ENCODE measurements around the gene TMEM30A.

Gene TMEM30A

GRCh38 chr6:75262716-75263400 lies 21.7 kb downstream of the TMEM30A start:
- no peak for DNase-seq (ENCODE audit: low read depth)

- DNase-seq (ENCODE audit: low read depth): no peak
These were observed 23.3 kb downstream of the TMEM30A start for GRCh38 chr6:75261299-75261698.

- DNase-seq (ENCODE audit: low read depth): no peak
These were observed 27.1 kb downstream of the TMEM30A start for GRCh38 chr6:75257343-75258087.

GRCh38 chr6:75250552-75250951 lies 34.0 kb downstream of the TMEM30A start:
- DNase-seq (ENCODE audit: low read depth): no peak

- no peak for DNase-seq (ENCODE audit: low read depth)
These were observed 34.8 kb downstream of the TMEM30A start for GRCh38 chr6:75249837-75250236.

- no peak for DNase-seq (ENCODE audit: low read depth)
These were observed 38.2 kb downstream of the TMEM30A start for GRCh38 chr6:75246386-75246785.

- DNase-seq (ENCODE audit: low read depth): peak; percentile 17
These were observed 40.5 kb downstream of the TMEM30A start for GRCh38 chr6:75244063-75244584.

- peak; percentile 98 for DNase-seq (ENCODE audit: low read depth)
These were observed 41.1 kb downstream of the TMEM30A start, which contains the start of gene COX7A2 for GRCh38 chr6:75243333-75244062. Gene COX7A2, minus strand, starts transcription at chr6:75243801. Its CDS starts 67 bp downstream, at chr6:75243734.

- DNase-seq (ENCODE audit: low read depth): no peak
These were observed 48.0 kb downstream of the TMEM30A start for GRCh38 chr6:75236630-75237029.

GRCh38 chr6:75235271-75235670 lies 49.3 kb downstream of the TMEM30A start:
- DNase-seq (ENCODE audit: low read depth): no peak

- no peak for DNase-seq (ENCODE audit: low read depth)
These were observed 50.3 kb downstream of the TMEM30A start for GRCh38 chr6:75234126-75234865.

GRCh38 chr6:75233092-75233615 lies 51.4 kb downstream of the TMEM30A start:
- DNase-seq (ENCODE audit: low read depth): no peak

GRCh38 chr6:75230484-75231325 lies 53.9 kb downstream of the TMEM30A start:
- peak; percentile 67 for DNase-seq (ENCODE audit: low read depth)

GRCh38 chr6:75224303-75224926 lies 60.2 kb downstream of the TMEM30A start:
- no peak for DNase-seq (ENCODE audit: low read depth)

GRCh38 chr6:75223428-75223827 lies 61.2 kb downstream of the TMEM30A start:
- no peak for DNase-seq (ENCODE audit: low read depth)

GRCh38 chr6:75222261-75222660 lies 62.3 kb downstream of the TMEM30A start:
- no peak for DNase-seq (ENCODE audit: low read depth)

GRCh38 chr6:75221116-75221515 lies 63.5 kb downstream of the TMEM30A start:
- DNase-seq (ENCODE audit: low read depth): no peak

GRCh38 chr6:75220357-75220756 lies 64.2 kb downstream of the TMEM30A start:
- no peak for DNase-seq (ENCODE audit: low read depth)

GRCh38 chr6:75219263-75219662 lies 65.3 kb downstream of the TMEM30A start:
- no peak for DNase-seq (ENCODE audit: low read depth)

GRCh38 chr6:75217193-75217592 lies 67.4 kb downstream of the TMEM30A start:
- peak; percentile 70 for DNase-seq (ENCODE audit: low read depth)
